Natural killer cell (primary cell): ENCODE results near the gene FGD4. TPM values are rescaled to one million over a fixed set of nuclear protein-coding genes. Genes with fewer than 3 reads are reported as not detected.
"Not testable (repeated sequence)": the region's sequence is repeated elsewhere in the genome, so short reads cannot be mapped to it uniquely, and the experiment has no call there.

ENCODE experiments used
- ATAC-seq, 3 donors: fragments of 150-1000 bp in 2 of 3; fragments of 200-7000 bp in 1 of 3; cut with Tn5 transposase; 1 replicate in 1 of 3; 2 replicates in 2 of 3; pipeline ENCODE4 v1.10.0; 2021; ENCODE audit warnings: mild to moderate bottlenecking in 2 of 3, moderate library complexity in 2 of 3
- DNase-seq, 2 donors: peaks; one replicate each; pipeline versions ENCODE4 v3.0.0 to v3.0.0-alpha.2; 2013 to 2021; ENCODE audit warnings: mixed read lengths in 1 of 2
- H3K27ac ChIP-seq: one replicate; pipeline ENCODE4 v1.5.1; 2013; ENCODE audit warnings: mild to moderate bottlenecking, low read length
- H3K27me3 ChIP-seq: one replicate; pipeline ENCODE4 v1.6.1; 2013; ENCODE audit warnings: low read length; ENCODE audit not compliant: control insufficient read depth, insufficient read depth
- H3K36me3 ChIP-seq: one replicate; pipeline ENCODE4 v1.6.1; 2013; ENCODE audit warnings: low read length; ENCODE audit not compliant: control insufficient read depth, insufficient read depth
- H3K4me1 ChIP-seq: one replicate; pipeline ENCODE4 v1.6.1; 2013; ENCODE audit warnings: low read length; ENCODE audit not compliant: control insufficient read depth, insufficient read depth
- H3K4me3 ChIP-seq: one replicate; pipeline ENCODE4 v1.5.1; 2013; ENCODE audit warnings: low read length
- H3K9me3 ChIP-seq: one replicate; pipeline ENCODE4 v1.6.1; 2013; ENCODE audit warnings: low read length; ENCODE audit not compliant: control insufficient read depth, insufficient read depth
- H3K27ac Mint-ChIP-seq, 2 donors: one replicate each; pipeline ENCODE4 v1.8.0; 2022; ENCODE audit warnings: mild to moderate bottlenecking in 2 of 2, mixed read lengths in 2 of 2, moderate library complexity in 1 of 2
- H3K27me3 Mint-ChIP-seq, 2 donors: one replicate each; pipeline ENCODE4 v1.8.0; 2022; ENCODE audit warnings: low read depth in 2 of 2, mixed read lengths in 2 of 2
- H3K36me3 Mint-ChIP-seq: one replicate; pipeline ENCODE4 v1.8.0; 2022; ENCODE audit warnings: mixed read lengths
- H3K4me1 Mint-ChIP-seq, 2 donors: one replicate each; pipeline ENCODE4 v1.8.0; 2022; ENCODE audit warnings: mixed read lengths in 2 of 2
- H3K4me3 Mint-ChIP-seq: one replicate; pipeline ENCODE4 v1.8.0; 2022; ENCODE audit warnings: mild to moderate bottlenecking, moderate library complexity, mixed read lengths
- H3K9me3 Mint-ChIP-seq, 2 donors: one replicate each; pipeline ENCODE4 v1.8.0; 2022; ENCODE audit warnings: mixed read lengths in 2 of 2
- CTCF ChIP-seq: fragments of 200-600 bp; IDR thresholded peaks from one replicate; pipeline ENCODE4 v1.8.0; 2022; ENCODE audit warnings: antibody characterized with exemption
- WGBS: methylation state at CpG from one replicate; pipeline ENCODE4 v1.1.7; 2013; ENCODE audit warnings: missing lambda C conversion rate; ENCODE audit not compliant: insufficient coverage; 5-methylcytosine and 5-hydroxymethylcytosine counted together
- intact Hi-C: fragments of 100-400 bp; cut with micrococcal nuclease; formaldehyde crosslinking; loops from one replicate; pipeline ENCODE4 v1.14.2; 2022
- total RNA-seq, 4 donors: library from RNA; stranded (reverse); fragments of 120-200 nt in 1 of 4; gene quantifications; one replicate each; pipeline versions ENCODE4 v1.2.3 to v1.2.4, GENCODE V29; 2013 to 2022

Gene FGD4
- total RNA-seq, 3 donors from 2014 or later (not counting 1 experiment from before 2014, with no cell fraction given) = 0.68 to 3.5 (median 2.1) TPM

- TF ChIP-seq CTCF = no peak
- Mint-ChIP-seq H3K4me1 (no peaks in the 10 kb centered on the region), H3K36me3 (no peaks in the 10 kb centered on the region), H3K9me3 (no peaks in the 10 kb centered on the region), H3K27ac (no peak overlapping the region), H3K27me3 (peaks cover 0 to 12% of the 10 kb centered on the region in 2 donors), H3K4me3 (no peak overlapping the region)
- Histone ChIP-seq H3K27ac (no peak overlapping the region), H3K9me3 (no peaks in the 10 kb centered on the region), H3K36me3 (no peaks in the 10 kb centered on the region), H3K4me1 (no peaks in the 10 kb centered on the region), H3K27me3 (no peaks in the 10 kb centered on the region), H3K4me3 (no peak overlapping the region)
- WGBS = 86% methylated on average over 2 of the region's 2 CpGs
- DNase-seq = no peak
- no peak for ATAC-seq
- intact Hi-C loops = loop anchor here (10.0 kb wide), 1 partner anchor 55 kb away; no protein-coding TSS in a partner anchor
Observed at GRCh38 chr12:32509328-32510091, 110.2 kb downstream of the FGD4 start.

- not testable (repeated sequence) for H3K4me3 Mint-ChIP-seq, H3K27ac Mint-ChIP-seq, H3K27me3 ChIP-seq, H3K9me3 ChIP-seq, H3K9me3 Mint-ChIP-seq, DNase-seq, H3K4me1 ChIP-seq, H3K27ac ChIP-seq, H3K36me3 ChIP-seq, H3K36me3 Mint-ChIP-seq, H3K4me3 ChIP-seq, H3K4me1 Mint-ChIP-seq, ATAC-seq
- intact Hi-C loops = loop anchor here (10.0 kb wide), 1 partner anchor 57 kb away; no protein-coding TSS in a partner anchor
- H3K27me3 Mint-ChIP-seq = peaks cover 0 to 12% of the 10 kb centered on the region in 2 donors
- 70% methylated on average over 5 of the region's 7 CpGs for whole genome bisulfite sequencing
Observed at GRCh38 chr12:32511976-32512375, 112.6 kb downstream of the FGD4 start.

GRCh38 chr12:32512379-32512778, 113.0 kb downstream of the FGD4 start:
- Mint-ChIP-seq H3K27me3 (peaks cover 0 to 12% of the 10 kb centered on the region in 2 donors), H3K9me3 (no peaks in the 10 kb centered on the region), H3K4me3 (no peak overlapping the region), H3K4me1 (no peaks in the 10 kb centered on the region), H3K36me3 (no peaks in the 10 kb centered on the region), H3K27ac (no peak overlapping the region)
- no peak overlapping the region for H3K4me3 ChIP-seq
- H3K27me3 ChIP-seq = no peaks in the 10 kb centered on the region
- no peaks in the 10 kb centered on the region for H3K9me3 ChIP-seq
- DNase-seq (no peak), ATAC-seq (no peak)
- H3K27ac ChIP-seq = no peak overlapping the region
- H3K4me1 ChIP-seq = no peaks in the 10 kb centered on the region
- WGBS = 100% methylated on average over 2 of the region's 2 CpGs
- no peak for TF ChIP-seq CTCF
- intact Hi-C loops = loop anchor here (10.0 kb wide), 1 partner anchor 58 kb away; no protein-coding TSS in a partner anchor
- H3K36me3 ChIP-seq = no peaks in the 10 kb centered on the region

GRCh38 chr12:32512910-32513309, 113.6 kb downstream of the FGD4 start:
- no peaks in the 10 kb centered on the region for H3K36me3 ChIP-seq
- Mint-ChIP-seq H3K4me3 (no peak overlapping the region), H3K9me3 (no peaks in the 10 kb centered on the region), H3K36me3 (no peaks in the 10 kb centered on the region), H3K27ac (no peak overlapping the region), H3K27me3 (peaks cover 0 to 12% of the 10 kb centered on the region in 2 donors), H3K4me1 (no peaks in the 10 kb centered on the region)
- no peaks in the 10 kb centered on the region for H3K27me3 ChIP-seq
- intact Hi-C loops = loop anchor here (10.0 kb wide), 1 partner anchor 58 kb away; no protein-coding TSS in a partner anchor
- DNase-seq = no peak
- no peak overlapping the region for H3K27ac ChIP-seq
- no peak overlapping the region for H3K4me3 ChIP-seq
- TF ChIP-seq CTCF = no peak
- ATAC-seq = no peak
- no peaks in the 10 kb centered on the region for H3K9me3 ChIP-seq
- WGBS = 100% methylated on average over 2 of the region's 2 CpGs
- H3K4me1 ChIP-seq = no peaks in the 10 kb centered on the region
